HG03064 (cell line): ENCODE measurements around the gene USF2.
A peak's percentile ranks its signal among the peaks of the same experiment; 100 is the strongest.
"Not testable (repeated sequence)": the region's sequence is repeated elsewhere in the genome, so short reads cannot be mapped to it uniquely, and the experiment has no call there.

ENCODE experiments used
- ATAC-seq: cut with Tn5 transposase; IDR thresholded peaks from one replicate; pipeline ENCODE4 v1.9.1; 2021; ENCODE audit warnings: low read depth; ENCODE audit not compliant: unreplicated experiment

USF2 gene, protein sequence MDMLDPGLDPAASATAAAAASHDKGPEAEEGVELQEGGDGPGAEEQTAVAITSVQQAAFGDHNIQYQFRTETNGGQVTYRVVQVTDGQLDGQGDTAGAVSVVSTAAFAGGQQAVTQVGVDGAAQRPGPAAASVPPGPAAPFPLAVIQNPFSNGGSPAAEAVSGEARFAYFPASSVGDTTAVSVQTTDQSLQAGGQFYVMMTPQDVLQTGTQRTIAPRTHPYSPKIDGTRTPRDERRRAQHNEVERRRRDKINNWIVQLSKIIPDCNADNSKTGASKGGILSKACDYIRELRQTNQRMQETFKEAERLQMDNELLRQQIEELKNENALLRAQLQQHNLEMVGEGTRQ

GRCh38 chr19:35268536-35269437 lies at the start of gene USF2:
USF2 (plus strand) TSS chr19:35268962; CDS start chr19:35269102, 140 bp downstream.
- peak; percentile 2 for ATAC-seq

DNA sequence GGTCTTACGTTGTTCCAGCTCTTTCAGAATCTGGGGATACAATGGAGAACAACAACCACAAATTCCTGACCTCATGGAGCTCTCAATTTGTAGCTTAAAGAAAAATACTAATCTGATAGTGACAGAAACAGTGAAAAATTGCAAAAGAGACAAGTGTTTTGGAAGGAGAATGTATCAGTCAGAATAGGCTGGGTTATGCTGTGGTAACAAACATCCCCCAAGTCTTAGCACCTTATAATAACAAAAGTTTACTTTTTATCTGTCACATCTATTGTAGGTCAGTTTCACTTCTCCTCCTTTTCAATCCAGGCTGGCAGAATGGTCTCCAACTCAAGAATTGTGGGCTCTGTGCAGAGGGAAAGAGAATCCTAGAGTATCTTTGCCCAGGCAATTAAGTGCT lies 49.8 kb upstream of the USF2 start:
- ATAC-seq = no peak

GRCh38 chr19:35220315-35220921 lies 48.3 kb upstream of the USF2 start:
- no peak for ATAC-seq

DNA sequence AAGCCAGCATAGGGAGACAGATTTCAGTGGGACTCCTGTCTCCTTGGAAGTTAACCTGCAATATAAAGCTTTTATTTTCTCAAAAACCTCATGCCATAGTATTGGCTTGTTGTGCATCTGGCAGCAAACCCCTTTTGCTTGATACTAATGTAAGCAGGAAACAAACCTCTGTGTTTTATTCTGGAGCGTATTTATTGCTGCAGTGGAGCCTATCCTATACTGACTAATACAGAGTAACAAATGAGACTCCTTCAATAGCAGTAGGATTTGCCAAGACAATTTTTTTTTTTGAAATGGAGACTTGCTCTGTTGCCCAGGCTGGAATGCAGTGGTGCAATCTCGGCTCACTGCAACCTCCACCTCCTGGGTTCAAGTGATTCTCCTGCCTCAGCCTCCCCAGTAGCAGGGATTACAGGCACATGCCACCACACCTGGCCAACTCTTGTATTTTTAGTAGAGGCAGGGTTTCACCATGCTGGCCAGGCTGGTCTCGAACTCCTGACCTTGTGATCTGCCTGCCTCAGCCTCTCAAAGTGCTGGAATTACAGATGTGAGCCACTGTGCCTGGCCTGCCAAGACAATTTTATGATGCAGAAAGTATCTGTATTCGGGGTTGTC lies 47.7 kb upstream of the USF2 start:
- not testable (repeated sequence) for ATAC-seq

DNA sequence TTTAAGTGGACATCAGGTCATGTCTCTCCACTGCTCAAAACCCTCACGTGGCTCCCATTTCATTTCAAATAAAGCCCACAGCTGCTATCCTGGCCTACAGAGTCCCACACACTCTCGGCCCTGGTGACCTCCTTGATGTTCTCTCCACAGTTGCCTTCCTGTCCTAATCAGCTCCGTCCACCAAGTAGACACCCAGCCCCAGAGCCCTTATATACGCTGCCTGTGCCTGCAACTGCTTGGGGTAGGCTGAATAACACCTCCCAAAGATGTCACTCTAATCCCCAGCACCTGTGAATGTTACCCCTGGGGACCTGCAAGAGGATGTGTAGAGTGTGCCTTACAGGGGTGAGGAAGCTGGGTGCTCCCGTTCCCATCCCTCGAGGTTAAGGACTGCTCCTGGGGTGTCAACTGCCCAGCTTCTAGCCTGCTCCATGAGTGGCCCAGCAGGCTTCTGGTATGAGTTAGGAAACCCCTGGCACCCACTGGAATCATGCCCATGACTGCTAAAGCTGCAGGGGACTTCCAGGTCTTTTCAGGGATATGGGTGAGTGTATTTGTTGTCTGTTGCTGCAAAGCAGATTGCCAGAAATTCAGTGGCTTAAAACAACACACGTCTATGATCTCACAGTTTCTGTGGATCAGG lies 46.3 kb upstream of the USF2 start:
- ATAC-seq = no peak

DNA sequence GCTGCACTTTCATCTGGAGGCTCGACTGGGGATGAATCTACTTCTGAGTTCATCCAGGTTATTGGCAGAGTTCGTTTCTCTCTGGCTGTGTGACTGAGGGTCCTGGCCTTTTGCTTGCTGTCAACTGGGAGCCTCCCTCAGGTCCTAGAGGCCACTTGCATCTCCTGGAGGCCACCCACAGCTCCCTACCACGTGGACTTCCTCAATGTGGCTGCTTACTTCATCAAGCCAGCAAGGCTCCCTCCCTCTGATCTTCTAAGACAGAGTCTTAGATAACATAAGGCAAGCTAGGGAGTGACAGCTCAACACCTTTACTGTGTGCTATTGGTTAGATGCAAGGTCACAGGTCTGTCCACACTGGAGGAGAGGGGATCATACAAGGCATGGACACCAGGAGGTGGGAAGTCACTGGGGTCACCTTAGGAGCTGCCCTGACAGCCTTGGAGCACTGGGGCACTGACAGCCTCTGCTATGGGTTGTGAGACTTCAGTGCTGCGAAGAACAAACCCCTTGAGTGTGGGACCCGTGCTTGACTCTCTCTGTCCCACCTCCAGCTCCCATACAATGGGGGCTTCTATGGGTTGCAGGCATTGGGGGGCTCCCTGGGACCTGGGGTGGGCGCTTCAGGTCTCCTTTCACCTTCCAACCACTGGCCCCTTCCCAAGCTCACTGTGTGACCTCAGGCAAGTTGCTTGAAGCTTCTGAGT lies 45.5 kb upstream of the USF2 start:
- no peak for ATAC-seq

DNA sequence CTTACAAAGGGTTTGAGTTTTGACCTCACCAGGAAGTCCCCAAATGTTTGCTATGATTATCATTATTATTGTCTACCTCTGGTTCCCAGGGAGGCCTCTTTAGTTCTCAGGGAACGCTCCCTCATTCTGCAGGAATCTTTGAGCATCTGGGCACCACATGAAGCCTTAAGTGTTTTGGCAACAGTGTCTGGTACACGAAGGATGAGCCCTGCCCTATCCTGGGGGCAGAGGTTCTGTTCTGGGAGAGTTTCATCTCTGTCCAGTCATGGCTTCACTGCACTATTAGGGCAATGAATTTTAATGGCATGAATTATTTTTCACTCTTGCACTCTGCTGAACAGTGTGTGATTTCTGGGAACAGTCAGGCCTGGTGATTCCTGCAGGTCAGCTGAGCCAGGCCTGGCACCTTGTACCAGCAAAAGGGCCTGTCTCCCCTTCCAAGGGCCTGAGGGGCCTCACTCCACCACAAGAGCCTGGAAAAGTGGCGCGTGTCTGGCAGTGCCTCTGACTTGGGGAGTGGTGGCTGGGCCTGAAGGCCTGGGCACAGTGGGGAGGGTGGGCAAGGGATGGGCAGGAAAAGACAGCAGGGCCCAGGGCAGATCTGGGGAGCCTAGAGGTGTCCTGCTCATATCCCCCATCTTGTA lies 44.8 kb upstream of the USF2 start:
- ATAC-seq = no peak

GRCh38 chr19:35224681-35225571 lies 43.8 kb upstream of the USF2 start:
- no peak for ATAC-seq

GRCh38 chr19:35225951-35226350 lies 42.8 kb upstream of the USF2 start:
- ATAC-seq = no peak

DNA sequence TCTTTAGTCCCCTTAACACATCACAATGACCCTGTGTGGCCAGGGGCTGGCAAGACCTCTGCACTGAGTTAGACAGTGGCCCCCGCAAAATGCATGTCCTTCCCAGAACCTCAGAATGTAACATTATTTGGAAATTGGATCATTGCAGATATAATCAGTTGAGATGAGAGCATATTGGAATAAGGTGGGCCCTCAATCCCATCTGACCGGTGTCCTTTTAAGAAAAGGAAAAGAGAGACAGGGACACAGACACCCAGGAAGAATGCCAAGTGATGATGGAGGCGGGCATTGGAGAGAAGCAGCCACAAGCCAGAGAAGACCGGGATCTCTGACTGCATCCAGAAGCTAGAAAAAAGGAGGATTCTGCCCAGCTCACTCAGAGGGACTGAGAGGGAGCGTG lies 42.0 kb upstream of the USF2 start:
- no peak for ATAC-seq

DNA sequence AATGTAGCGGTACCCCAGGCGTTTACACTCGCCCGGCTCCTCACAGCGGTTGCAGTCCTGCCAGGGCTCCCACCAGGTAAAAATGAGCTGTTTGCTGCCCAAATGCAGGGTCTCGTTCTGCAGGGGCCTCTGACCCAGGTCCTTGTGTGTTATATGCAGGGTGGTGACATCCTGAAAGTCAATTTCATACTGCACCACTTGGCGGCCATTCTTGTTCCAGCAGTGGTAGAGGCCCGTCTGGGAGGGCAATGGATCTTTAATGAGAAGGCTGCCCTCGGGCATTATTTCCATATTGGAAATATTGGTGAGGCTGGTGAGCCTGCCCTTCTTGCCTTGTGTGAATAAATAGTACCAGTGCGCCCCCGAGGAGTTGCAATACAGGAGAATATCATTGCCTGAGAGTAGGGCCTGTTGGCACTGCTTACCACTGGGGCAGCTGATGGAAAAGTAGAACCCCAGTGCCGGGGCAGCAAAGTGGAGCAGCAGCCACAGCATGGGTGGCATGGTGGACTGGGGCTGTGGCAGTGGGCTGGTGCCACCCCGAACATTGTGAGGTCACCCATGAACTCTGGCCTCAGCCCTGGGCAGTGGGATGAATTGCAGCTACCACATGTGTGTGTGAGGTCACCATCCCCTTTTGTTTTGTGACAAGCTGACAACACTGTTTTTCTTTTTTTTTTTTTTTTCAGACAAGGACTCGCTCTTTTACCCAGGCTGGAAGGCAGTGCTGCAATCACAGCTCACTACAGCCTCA lies 40.4 kb upstream of the USF2 start, which contains the start of gene FAM187B:
Gene FAM187B, minus strand, starts transcription at position 563 of the 754 bp plus-strand sequence. Its CDS starts 59 bp downstream, at position 504.
- ATAC-seq = no peak

DNA sequence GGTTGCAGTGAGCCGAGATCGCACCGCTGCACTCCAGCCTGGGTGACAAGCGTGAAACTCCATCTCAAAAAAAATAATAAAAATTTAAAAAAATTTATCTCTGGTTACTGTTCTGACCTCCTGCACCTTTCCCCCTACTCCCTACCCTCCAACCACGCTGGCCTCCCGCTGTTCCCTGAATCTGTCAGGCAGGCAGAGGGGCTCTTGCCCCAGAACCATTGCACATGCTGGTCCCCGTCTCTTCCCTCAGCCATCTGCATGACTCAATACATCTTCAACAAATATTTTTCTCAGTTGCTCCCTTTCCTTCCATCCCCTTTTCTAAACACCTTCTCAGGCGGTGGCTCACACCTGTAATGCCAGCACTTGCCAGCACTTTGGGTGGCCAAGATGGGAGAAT lies 39.2 kb upstream of the USF2 start:
- ATAC-seq = no peak

DNA sequence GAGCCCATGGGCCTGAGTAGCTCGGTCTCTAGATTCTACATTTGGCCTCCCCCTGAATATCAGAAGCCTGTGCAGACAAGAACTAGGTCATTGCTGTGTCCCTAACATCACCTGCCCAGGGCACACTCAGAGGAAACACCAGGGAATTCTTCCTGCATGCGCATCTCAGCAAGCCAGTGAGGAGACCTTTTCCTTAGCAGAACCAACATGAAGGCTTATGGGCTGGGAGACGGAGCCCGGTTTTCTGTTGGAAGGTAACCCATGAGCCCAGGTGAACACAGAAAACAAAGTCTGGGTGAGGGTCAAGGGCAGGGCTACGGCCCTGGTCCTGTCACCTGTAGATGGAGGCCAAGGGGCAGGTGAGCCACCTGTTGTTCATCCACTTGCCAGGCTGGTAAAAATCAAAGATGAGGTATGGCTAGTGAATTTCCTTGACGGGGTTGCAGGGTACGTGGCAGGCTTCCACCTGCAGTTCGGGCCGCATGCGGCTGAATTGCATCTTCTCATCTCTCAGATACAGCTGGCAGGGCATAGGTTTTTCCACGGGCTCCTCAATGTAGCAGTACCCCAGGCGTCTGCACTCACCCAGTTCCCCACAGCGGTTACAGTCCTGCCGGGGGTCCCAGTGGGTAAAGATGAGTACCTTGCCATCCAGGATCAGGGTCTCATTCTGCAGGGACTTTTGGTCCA lies 36.7 kb upstream of the USF2 start:
- no peak for ATAC-seq

DNA sequence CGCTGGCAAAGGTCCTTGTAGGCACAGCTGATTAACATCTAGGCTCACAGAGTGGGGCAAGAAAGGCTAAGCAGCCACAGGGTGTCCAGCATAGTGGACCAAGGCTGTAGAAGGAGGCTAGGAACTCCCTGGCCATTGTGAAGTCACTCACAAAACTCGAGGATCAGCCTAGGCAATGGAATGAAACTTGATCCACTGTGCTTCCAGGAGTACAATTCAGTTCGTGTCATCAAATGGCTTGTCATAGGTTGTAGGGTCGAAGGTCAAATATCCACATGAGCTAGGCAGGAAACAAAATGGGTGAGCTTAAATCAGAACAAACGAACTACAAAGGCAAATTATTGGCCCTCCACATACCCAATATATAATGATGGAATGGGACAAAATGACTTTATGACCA lies 35.9 kb upstream of the USF2 start:
- ATAC-seq = no peak

- no peak for ATAC-seq
Measured at GRCh38 chr19:35236638-35237400, 31.9 kb upstream of the USF2 start.

GRCh38 chr19:35239597-35239996 lies 29.2 kb upstream of the USF2 start:
- not testable (repeated sequence) for ATAC-seq
